Cerebellar cortex (tissue), 1 donor: ENCODE data around the gene MT1G.
"Not testable (repeated sequence)": the region's sequence is repeated elsewhere in the genome, so short reads cannot be mapped to it uniquely, and the experiment has no call there.

Experiments used
- DNase-seq: peaks from one replicate; pipeline ENCODE4 v3.0.0-alpha.2; 2015; ENCODE audit warnings: low spot score

Gene MT1G

DNA sequence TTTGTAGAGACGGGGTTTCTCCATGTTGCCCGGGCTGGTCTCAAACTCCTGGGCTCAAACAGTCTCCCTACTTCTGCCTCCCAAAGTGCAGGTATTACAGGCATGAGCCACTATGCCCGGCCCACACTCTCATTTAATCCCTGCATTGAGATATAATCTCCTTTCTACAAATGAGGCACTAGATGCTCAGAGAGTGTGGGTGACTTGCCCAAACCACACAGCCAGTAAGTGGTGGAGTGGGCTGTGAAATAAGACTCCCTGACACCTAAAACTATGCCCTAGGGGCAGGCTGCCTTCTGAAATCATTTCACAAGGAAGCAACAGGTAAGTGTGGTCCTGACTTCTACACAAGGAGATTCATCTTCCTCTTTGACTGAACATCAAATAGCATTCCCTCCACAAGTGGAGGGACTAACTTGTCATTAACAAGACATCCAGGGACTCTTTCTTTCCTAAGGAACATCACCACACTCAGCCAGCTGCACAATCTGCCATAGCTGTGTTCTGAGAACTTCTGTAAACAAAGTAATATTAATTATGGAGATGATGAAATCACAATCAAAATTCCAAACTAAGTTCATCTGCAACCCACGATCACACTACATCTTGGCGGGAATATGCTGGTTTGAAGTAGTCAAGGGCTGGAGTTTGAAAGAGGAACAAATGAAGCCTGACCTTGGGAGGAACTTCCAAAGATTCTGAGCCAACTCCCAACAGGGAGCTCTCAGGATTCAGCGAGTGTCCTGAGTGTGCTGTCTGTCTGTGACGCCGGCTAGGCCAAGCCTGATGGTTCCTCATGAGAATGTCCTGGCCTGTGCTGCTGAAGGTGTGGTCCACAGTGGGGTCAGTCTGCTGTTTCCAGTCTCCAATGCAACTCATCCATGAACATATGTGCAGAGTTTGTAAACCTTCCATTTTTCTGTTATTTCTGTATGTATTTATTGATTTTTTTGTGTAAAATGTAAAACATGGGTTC, 2.3 kb downstream of the MT1G start:
- not testable (repeated sequence) for DNase-seq

DNA sequence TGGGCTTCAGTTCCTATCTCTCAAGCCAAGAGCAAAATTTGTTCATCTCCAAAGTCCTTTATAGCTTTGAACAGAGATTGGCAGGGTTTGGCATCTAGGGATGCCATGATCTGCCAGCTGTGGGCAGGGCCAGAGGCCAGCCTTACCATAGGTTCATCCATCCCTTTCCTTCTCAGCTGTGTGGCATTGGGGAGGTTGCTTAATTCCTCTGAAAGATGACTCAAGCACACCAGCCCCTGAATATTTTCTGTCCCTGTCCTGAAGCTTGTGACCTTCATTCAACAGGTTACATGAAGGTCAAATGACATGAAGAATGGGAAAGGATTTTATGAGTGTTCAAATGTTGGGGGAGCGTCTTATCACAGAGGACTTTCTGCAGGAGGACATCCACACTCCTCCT, 3.4 kb downstream of the MT1G start:
- no peak for DNase-seq

DNA sequence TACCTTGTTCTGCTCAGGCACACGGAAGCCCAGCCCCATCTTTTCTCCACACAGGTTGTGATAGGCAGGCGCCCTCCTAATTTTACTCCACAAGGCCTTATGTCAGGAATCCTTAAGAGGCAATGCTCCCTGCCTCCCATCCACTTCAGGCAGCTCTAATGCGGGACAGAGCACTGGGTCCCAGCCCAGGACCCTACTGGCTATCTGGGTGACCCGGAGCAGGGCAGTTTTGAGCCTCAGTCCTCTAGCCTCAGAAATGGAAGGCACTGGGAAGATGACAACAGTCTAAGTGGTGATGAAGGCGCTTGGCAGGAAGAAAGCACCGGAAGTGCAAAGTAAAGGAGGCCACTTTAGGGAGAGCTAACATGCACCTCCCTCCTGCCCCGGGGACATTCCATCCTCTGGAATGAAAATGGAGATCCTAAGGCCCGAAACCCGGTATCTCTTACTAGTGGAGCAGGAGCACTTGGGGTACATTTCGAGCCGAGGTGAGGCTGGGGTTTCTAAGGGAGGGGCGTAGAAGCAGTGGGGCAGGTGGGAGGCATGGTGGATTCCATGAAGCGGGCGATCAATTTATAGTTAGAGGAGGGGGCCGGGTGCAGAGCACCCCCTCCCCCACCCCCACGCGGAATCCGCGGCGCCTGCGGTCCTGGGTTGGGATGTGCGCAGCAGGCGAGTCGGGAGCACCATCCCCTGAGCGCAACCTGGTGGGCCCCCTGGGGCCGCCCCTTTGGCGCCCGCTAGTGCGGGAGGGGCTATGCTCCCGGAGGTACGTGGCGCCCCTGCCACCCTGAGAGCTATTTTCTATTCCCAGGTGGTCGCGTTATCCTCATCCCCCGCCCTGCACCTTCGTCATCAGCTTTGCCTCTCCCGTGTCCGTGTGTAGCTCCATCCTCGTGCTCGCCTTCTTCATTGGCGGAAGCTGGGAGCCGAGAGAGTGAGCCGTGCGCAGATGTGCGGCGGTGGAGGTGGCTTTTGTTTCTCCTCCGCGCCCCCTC, 5.2 kb downstream of the MT1G start:
- DNase-seq = peak; percentile 21

DNA sequence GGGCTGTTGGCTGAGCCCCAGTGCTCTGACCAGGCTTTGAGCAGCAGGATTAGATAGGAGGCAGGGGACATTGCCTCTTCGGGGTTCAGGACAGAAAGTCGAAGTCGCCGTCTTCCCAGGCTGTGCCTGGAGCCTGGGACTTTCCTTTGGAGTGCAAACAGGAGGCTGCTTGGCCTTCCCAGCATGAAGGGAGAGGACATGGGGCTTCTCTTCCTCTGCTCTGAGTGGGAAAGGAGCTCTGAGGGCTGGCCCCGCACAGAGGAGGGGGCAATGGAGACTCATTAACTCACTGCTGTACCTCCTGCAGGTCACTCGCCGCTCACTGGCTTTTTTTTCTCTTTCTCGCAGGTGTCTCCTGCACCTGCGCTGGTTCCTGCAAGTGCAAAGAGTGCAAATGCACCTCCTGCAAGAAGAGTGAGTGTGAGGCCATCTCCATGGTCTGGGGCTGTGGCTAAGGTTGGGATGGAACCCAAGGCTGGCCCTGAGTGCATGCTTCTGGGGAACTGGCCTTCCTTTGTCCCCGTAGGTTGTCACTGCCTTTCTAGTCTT, 9.5 kb downstream of the MT1G start:
- no peak for DNase-seq

DNA sequence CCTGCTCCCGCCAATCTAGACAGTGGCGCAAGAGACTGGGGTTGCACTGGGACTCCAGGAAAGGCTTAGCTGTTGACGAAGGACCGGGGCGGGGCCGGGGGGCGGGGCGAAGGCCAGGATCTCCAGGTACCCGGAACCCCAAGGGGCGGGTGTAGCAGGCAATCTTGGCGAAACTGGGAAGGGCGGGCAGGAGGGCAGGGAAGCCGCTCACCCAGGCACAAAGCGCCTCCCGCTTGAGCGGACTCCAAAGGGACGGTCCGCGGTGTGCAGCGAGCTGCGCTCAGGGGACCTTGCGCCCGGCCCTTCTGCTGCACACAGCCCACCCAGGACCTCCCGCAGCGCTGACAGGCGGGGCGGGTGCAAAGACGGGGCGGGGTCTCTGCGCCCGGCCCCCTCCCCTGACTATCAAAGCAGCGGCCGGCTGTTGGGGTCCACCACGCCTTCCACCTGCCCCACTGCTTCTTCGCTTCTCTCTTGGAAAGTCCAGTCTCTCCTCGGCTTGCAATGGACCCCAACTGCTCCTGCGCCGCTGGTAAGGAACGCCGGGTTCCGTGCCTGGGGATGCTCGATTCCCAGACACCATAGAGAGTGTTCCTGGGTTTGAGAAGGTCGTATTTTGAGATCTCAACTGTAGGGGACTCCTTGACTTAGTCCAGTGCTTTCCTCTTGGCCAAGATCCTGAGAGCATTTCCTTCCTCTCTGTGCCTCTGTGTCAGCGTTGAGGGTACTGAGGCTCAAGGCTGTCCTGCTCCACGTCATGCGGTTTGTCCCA, 10.1 kb downstream of the MT1G start, which contains the start of gene MT1F:
Gene MT1F, plus strand, starts transcription at position 405 of the 772 bp plus-strand sequence. Its CDS starts 100 bp downstream, at position 505.
- peak; percentile 86 for DNase-seq

DNA sequence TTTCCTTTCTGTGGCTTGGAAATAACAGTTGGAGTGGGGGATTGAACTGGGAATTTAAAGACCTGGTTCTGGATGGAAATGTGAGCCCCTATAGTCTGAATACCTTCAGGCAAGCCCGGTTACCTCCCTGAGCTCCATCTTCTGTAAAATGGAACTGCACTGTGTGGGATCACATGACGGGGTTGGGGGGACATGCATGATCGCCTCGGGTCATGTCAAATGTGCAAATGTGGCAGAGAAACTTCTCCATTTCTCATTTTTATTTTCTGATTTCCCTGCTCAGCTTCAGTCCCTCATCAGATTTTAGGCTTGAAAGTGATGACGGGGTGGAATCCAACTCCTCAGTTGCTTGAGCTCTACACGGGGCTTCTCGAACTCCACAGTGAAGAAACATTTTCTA, 14.6 kb downstream of the MT1G start:
- no peak for DNase-seq

DNA sequence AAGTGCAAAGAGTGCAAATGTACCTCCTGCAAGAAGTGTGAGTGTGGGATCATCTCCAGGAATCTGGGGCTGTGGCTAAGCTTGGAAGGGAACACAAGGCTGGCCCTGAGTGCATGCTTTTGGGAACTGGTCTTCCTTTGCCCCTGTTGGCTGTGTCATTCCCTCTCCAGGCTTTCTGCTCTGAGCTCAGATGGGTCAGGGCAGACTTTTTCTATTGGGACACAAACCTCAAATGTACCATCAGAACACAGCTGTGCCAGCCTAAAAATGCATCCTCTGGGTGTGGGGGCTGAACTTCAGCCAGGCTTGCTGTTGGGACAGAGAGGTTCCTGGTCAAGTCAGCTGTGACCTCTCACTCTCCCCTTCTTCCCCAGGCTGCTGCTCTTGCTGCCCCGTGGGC, 15.3 kb downstream of the MT1G start:
- no peak for DNase-seq

DNA sequence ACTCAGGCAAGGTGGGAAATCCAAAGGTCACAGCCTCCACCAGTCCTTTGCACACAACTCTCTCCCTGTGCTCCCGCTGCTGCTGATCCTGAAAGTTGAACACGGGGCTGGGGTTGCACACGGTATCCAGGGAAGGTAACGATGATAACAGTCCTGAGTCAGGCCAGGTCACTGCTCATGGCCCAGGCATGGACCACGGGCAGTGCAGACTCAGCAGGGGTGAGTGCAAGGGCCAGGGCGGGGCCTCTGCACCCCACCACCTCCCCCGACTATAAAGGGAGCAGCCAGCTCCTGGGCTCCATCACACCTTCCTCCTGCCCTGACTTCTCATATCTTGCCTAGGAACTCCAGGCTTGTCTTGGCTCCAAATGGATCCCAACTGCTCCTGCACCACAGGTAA, 16.3 kb downstream of the MT1G start, which contains the start of gene MT1B:
Gene MT1B, plus strand, starts transcription at position 301 of the 400 bp plus-strand sequence. Its CDS starts 68 bp downstream, at position 369.
- DNase-seq = no peak

DNA sequence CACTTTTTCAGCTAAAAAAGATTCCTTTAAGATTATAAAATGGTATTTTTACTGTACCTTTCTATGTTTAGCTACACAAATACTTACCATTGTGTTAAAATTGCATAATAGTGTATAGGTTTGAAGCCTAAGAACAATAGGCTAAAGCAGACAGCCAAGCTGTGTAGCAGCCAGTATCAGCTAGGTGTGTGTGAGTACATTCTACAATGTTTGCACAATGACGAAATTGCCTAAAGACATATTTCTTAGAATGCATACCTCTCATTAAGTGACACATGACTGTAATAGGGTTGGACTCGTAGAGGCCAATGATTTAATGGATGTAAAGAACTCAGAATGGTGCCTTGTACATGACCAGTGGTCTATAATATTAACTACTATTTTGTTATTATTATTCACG, 18.0 kb downstream of the MT1G start:
- DNase-seq = no peak

DNA sequence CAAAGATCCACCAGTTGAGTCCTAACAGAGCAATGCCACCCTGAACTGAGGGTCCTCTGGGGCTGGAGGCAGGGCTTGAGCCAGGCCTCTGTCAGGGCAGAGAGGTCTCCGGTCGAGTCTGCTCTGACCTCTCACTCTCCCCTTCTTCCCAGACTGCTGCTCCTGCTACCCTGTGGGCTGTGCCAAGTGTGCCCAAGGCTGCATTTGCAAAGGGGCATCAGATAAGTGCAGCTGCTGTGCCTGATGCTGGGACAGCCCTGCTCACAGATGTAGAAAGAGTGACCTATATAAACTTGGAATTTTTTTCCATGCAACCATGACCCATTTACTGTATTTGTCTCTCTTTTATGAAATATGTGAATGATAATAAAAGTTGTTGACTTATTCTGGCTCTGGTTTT, 18.6 kb downstream of the MT1G start:
- no peak for DNase-seq

DNA sequence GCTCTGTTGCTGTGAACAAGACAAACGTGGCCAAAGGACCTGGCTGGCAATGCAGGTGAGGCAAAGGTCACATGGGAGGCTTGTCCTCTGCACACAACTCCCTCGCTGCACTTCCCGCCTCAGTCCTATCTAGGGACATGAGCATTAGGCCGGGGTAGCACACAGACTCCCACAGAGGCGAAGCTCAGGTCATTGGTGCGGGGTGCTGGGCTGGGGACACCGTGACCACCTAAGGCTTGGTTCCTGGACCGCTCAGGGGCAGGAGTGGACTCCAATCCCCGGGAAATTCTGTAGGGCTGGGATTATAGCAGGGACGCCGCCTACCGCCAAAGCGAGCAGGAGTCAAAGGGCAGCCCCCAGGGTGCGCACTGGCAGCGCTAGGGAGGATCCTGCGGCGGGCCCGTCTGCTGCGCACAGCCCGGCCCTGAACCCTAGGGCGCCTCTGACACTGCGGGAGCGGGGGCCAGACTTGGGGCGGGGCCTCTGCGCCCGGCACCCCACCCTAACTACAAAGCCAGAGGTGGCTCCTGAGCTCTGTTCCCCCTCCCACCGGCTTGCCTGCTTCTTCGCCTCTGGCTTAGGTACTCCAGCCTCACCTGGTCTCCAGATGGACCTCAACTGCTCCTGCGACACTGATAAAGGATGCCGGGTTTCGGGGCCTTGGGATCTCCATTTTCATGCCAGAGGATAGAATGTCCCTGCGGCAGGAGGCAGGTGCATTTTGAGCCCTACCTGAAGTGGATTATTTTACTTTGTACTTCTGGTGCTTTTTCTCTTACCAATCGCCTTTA, 20.0 kb downstream of the MT1G start:
- no peak for DNase-seq

DNA sequence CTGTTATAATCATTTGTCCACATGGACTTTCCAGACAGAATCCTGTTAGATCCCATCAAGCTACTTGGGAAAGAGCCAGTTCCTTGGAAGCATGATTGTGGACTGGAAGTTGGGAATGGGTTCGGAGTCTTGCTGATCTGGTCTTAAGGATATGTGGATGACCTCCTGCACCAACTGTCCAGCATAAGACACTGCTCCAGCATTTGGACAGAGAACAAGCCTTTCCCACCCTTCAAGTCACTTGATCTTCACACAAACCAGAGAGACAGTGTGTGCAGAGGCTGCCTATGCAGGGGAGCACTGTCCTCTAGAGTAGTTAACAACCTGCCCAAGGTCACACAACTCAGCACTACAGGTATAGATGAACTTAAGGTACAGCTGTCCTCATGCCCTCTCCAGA, 22.0 kb downstream of the MT1G start:
- DNase-seq = no peak

DNA sequence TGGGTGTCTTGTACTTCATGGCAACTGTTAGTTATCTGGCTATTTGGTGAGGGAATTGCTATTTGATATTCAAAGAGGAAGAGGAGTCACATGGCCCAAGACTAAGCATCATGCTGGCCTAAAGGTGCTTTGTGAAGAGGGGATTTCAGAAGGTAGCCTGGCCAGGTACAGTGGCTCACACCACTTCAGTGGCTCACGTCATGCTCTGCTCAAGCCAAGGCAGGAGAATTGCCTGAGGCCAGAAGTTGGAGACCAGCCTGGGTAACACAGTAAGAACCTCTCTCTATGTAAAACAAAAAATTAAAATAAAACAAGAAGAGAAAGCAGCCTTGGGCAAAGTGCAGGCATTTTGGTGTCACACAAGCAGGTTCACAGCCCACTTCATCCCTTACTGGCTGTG, 22.6 kb downstream of the MT1G start:
- DNase-seq = no peak

DNA sequence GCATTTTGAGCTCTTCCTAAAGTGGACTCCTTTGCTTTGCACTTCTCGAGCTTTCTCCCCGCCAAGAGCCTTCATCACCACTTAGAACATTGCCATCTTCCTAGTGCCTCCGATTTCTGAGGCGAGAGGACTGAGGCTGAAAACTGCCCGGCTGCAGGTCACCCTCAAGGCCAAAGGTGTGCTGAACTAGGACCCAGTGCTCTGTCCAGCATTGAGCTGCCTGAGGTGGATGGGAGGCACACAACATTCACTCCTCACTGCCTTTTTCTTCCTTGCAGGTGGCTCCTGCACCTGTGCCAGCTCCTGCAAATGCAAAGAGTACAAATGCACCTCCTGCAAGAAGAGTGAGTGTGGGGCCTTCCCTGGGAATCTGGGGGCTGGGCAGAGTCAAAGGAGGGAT, 24.0 kb downstream of the MT1G start:
- DNase-seq = no peak

DNA sequence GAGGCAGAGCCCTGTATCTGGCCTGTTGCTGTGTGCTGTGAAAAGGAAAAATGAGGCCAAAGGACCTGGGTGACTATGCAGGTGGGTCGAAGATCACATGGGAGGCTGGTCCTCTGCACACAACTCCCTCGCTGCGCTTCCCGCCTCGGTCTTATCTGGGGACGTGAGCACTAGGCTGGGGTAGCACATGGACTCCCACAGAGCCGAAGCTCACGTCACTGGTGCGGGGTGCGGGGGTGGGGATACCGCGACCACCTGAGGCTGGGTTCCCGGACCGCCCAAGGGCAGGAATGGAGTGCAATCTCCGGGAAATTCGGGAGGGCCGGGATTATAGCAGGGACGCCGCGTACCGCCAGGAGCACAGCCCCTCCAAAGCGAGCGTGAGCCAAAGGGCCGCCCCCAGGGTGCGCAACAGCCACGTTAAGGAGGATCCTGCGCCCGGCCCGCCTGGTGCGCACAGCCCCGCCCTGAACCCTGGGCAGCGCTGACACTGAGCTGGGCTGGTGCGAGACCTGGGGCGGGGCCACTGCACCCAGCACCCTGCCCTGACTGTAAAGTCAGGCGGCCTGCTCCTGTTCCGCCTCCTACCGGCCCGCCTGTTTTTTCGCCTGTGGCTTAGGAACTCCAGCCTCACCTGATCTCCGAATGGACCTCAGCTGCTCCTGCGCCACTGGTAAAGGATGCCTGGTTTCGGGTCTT, 24.6 kb downstream of the MT1G start:
- DNase-seq = peak; percentile 20

DNA sequence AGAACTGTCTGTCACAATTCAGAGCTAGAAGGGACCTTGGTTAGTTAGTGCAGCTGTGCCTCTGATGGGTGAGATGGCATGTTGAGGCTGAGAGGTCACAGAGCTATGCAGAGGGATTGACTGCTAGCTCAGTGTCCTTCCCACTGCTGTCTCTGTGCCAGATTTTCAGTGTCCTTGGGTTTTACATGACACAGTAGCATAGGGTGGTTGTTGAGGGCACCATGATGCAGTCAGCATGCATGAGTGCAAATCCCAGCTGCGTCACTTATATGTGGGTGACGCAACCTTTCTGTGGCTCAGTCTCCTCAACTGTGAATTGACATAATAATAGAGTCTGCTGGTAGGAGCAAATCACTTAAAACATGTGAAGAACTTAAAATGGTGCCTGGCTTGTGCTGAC, 26.7 kb downstream of the MT1G start:
- no peak for DNase-seq

DNA sequence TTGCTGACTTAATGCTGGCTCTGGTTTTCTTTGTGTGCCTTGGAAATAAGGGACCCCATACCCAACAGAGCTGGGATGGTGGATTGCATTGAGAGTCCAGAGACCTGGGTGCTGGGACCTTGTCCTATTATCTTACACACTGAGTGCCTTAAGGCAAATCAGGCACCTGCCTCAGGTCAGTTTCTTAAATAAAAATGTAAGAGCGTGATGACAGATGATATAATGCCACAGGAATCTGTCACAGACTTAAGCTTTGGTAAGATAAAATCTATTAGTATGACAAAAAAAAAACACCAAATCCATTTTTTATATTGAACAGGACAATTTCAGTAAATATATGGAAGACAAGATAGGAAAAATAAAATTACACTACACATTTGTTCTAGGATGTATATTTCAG, 27.8 kb downstream of the MT1G start:
- no peak for DNase-seq

DNA sequence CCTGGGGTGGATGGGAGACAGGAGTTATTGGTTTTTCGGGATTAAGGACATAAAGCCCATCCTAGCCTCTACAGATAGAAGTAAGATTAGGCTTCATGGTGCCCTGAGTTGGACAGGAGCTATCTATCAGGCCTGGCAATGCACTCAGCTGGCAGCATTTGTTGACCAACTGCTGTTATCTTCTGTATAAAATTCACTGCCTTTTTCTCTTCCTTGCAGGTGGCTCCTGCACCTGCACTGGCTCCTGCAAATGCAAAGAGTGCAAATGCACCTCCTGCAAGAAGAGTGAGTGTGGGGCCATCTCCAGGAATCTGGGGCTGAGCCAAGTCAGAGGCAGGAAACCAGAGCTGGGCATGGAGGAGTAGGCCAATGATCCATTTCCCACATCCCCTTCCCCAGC, 28.8 kb downstream of the MT1G start:
- DNase-seq = no peak

DNA sequence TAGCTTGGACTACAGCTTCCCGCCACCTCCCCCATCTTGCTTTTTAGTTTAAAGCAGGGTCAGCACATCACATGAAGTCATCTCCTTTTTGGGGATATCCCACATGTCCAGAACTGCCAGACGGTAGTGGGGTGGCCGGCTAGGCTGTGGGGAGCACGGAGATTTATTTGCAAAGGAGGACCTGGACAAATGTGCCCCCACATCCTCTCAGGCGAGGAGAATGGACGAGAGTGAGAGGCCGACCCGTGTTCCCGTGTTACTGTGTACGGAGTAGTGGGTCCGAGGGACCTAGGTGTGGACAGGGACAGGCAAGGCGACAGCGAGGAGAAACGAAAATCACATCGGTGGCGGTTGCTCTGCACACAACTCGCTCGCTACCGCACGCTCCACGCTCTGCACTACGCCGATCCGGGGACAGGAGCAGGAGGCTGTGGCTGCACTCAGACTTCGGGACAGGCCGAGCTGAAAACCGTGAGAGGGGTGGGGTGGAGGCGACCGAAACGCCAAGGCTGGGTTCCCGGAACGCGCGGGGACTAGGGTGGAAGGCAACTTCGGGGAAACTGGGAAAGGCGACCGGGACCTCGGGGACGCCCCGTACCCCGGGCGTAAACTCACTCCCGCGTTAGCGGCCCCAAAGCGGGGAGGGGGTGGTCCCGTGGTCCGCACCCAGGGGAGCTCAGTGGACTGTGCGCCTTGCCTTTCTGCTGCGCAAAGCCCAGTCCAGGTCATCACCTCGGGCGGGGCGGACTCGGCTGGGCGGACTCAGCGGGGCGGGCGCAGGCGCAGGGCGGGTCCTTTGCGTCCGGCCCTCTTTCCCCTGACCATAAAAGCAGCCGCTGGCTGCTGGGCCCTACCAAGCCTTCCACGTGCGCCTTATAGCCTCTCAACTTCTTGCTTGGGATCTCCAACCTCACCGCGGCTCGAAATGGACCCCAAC, 29.8 kb downstream of the MT1G start, which contains the start of gene MT1A:
Gene MT1A, plus strand, starts transcription at position 853 of the 937 bp plus-strand sequence. Its CDS starts 73 bp downstream, at position 926.
- DNase-seq = no peak
